OCI-LY3 (cell line): ENCODE results near the gene CACFD1.

ENCODE experiments used
- CTCF ChIP-seq: fragments of 200-600, 300-600 bp; sonication (generic); IDR thresholded peaks from 2 replicates; pipeline ENCODE4 v1.5.1; 2014; ENCODE audit warnings: antibody characterized with exemption, low read length, low read depth
- EZH2phosphoT487 ChIP-seq: fragments of 200-600 bp; shearing (Covaris generic); IDR thresholded peaks from 2 replicates; pipeline ENCODE4 v1.6.1; 2018; ENCODE audit warnings: antibody characterized with exemption, mixed run types, low read depth

- TF ChIP-seq CTCF (no peak), EZH2phosphoT487 (no peak)
Observed at GRCh38 chr9:133488686-133489252, 29.0 kb downstream of the CACFD1 start.
